Stimulated activated CD4-positive, alpha-beta T cell treated with anti-CD3 and anti-CD28 coated beads, Interleukin-1b, Interleukin-23, amount 100 ng/mL, for 1 hour (primary cell): ENCODE results near the gene STH.
"Not testable (repeated sequence)": the region's sequence is repeated elsewhere in the genome, so short reads cannot be mapped to it uniquely, and the experiment has no call there.

Source experiments
- DNase-seq, 2 donors: peaks; one replicate each; pipeline ENCODE4 v3.0.0-alpha.2; 2020; ENCODE audit warnings: low read depth in 2 of 2

STH gene

DNA sequence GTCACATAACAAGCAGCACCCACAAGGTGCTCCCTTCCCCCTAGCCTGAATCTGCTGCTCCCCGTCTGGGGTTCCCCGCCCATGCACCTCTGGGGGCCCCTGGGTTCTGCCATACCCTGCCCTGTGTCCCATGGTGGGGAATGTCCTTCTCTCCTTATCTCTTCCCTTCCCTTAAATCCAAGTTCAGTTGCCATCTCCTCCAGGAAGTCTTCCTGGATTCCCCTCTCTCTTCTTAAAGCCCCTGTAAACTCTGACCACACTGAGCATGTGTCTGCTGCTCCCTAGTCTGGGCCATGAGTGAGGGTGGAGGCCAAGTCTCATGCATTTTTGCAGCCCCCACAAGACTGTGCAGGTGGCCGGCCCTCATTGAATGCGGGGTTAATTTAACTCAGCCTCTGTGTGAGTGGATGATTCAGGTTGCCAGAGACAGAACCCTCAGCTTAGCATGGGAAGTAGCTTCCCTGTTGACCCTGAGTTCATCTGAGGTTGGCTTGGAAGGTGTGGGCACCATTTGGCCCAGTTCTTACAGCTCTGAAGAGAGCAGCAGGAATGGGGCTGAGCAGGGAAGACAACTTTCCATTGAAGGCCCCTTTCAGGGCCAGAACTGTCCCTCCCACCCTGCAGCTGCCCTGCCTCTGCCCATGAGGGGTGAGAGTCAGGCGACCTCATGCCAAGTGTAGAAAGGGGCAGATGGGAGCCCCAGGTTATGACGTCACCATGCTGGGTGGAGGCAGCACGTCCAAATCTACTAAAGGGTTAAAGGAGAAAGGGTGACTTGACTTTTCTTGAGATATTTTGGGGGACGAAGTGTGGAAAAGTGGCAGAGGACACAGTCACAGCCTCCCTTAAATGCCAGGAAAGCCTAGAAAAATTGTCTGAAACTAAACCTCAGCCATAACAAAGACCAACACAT, at the start of gene STH:
Gene STH, plus strand, starts transcription at position 264 of the 913 bp plus-strand sequence. Its CDS starts 30 bp downstream, at position 294.
- no peak for DNase-seq

DNA sequence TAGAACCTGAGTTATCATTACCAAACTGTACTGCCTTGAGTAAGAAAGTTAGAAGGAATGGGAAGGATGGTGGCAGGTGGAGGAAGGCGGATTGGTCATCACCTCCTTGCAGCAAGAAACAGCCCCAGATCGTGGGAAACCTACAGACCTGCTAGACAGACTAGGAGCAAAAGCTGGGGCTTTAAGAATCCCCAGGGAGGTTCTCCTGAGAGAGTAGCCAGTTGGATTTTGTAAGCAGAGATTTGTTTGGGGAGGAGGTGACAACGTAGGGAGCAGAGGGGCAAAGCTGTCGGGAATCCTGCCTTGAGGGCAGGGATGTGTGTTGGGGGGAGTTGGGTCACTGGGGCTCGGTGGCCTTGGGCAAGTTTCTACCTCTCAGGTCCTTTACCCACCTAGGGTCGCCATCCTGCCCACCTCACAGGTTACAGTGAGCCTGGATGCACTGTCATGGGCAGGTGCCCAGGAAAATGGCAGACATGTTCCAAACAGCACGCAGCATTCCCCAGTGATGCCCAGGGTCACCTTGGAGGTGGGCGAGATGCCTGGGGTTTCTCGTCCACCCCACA, 49.2 kb upstream of the STH start:
- DNase-seq, result no peak

- no peak for DNase-seq
Measured at GRCh38 chr17:45950888-45951287, 48.2 kb upstream of the STH start.

DNA sequence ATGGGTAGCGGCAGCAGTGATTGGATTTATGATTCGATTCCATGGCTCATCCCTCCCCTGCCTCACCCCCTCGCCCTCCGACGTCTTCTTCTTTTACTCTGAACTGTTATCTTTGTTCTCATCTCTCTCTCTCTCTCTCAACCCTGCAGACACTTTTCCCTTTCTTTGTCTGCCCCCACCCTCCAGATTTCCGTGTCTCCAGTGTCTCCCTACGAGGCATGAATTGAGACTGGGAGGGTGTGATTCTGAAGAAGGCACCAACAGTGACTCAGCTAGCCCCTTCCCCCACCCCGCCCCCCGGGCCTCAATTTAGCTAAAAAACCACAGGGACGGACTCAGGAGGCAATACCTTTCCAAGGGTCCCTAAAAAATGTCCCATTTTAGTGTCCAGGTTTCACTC, 47.6 kb upstream of the STH start:
- DNase-seq, result no peak

- DNase-seq, result no peak
Measured at GRCh38 chr17:45951941-45952340, 47.1 kb upstream of the STH start.

DNA sequence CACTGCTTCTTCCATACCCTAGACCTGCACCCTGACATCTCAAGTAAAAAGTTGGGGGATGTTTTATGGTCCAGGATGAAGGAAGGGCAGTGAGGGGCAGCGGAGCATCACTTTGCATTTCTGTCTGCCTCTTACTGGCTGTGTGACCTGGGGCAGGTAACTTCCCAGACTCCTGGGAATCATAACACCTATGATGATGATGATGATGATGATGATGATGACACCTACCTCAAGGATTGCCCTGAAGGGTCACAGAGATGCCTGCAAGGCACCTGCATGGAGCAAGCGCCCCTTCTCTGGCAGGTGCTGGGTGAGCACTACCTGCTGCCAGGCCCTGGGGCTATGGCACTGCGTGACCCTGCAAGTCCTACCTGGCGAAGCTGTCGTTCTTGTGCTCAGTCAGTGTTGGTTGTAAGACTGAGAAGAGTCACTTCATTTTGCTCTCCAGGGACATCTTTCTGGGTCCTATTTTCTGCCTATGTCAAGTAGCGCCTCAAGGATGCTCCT, 46.2 kb upstream of the STH start:
- DNase-seq, result no peak

DNA sequence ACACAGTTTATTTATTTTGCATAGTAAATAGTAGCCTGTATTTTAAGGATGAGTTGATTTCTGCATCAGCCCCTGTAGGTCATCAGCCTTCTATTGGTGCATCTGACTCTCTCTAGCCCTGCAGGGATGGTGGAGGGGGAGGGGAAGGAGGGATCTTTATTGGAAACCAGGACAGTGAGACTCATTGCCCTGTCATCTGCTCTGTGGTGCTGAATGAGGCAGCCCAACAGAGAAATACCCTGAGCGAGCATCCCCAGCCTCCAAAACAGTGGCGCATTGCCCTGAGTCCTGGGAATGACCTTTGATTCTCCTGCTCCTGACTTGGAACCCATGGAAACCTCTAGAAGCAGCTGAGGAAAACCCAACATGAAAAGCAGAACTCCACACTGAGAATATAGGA, 45.5 kb upstream of the STH start:
- DNase-seq, result no peak

DNA sequence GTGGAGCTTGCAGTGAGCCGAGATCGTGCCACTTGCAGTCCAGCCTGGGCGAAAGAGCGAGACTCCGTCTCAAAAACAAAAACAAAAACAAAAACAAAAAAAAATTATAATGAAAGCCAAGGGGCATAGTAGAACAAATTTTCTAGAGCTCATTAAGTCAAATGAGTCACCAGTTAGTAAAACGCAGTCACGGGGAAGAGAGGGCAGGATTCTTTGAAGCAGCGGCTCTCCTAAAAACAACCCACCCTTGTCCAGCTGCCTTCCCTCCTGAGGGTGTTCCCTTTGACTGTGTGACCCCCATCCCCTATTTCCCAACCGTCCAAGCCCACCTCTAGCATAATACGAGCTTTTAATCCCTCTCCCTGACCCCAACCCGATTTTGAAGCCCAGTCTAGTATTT, 44.1 kb upstream of the STH start:
- DNase-seq, result no peak

DNA sequence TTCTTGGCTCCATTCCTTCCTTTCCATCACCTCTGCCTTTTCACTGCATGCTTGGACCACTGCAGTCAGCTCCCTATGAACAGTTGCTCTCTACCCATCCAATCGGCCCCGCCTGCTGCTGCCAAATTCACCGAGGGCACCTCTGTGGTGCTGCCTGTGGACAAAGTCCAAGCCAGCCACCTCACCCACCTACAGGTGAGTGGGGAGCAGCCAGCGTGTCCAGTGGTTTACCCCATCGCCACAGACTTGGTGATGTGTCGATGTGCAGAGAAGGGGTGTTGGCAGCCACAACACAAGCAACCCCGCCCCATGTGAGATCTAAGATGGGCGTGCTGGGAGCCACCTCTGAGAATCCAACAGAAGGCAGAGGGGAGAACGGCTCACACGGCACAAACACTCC, 43.7 kb upstream of the STH start:
- no peak for DNase-seq

DNA sequence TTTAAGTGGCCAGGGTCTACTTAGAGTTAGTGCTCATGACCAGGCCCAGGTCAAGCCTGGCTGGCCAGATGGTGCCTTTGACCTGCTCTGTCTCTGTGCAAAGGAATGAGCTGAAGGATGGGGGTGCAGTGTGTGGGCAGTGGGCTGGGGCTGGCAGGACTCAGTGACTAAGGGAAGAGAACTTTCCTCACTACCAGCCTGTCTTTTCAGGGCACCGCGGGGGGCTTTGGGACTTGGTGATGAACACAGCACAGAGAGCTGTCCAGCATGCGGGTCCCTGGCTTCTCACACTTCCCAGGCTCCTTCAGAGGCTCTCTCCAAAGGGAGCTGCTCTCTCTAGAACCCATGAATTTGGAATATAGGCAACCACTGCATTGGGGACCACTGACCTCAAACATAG, 43.0 kb upstream of the STH start:
- no peak for DNase-seq

DNA sequence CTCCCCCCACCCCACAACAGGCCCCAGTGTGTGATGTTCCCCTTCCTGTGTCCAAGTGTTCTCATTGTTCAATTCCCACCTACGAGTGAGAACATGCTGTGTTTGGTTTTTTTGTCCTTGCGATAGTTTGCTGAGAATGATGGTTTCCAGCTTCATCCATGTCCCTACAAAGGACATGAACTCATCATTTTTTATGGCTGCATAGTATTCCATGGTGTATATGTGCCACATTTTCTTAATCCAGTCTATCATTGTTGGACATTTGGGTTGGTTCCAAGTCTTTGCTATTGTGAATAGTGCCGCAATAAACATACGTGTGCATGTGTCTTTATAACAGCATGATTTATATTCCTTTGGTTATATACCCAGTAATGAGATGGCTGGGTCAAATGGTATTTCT, 42.3 kb upstream of the STH start:
- not testable (repeated sequence) for DNase-seq

DNA sequence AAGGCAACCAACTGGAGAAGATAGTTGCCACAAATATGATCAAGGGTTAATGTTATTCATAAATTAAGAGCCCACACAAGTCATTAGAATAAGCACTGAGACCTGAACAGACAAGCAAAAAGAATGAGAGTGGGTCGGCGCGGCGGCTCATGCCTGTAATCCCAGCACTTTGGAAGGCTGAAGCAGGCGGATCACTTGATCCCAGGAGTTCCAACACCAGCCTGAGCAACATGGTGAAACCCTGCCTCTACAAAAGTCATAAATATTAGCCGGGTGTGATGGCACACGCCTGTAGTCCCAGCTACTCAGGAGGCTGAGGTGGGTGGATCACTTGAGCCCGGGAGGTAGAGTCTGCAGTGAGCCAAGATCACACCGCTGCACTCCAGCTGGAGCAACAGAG, 40.7 kb upstream of the STH start:
- no peak for DNase-seq

- no peak for DNase-seq
Measured at GRCh38 chr17:45958994-45959665, 39.9 kb upstream of the STH start.

- no peak for DNase-seq
Measured at GRCh38 chr17:45960311-45960710, 38.7 kb upstream of the STH start.

GRCh38 chr17:45961206-45961605, 37.8 kb upstream of the STH start:
- no peak for DNase-seq

- no peak for DNase-seq
Measured at GRCh38 chr17:45962221-45962972, 36.7 kb upstream of the STH start.

DNA sequence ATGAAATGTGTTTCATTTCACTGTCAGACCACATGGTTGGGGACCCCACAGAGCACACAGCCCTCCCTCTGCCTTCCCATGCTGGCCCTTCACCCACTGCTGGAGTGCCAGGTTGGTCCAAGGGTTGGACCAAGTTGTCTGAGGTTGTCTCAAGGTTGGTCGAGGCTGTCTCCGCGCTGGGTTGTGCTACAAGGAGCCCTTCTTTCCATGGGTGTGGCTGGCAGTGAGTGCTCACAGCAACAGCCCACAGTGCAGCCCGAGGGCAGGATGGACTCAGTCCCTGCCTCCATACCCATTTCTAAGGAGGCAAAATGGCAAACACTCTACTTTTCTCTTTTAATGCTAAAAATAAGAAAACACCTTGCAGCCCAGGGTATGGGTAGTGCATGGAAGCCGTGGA, 35.8 kb upstream of the STH start:
- DNase-seq, result no peak

- no peak for DNase-seq
Measured at GRCh38 chr17:45963889-45964288, 35.2 kb upstream of the STH start.

DNA sequence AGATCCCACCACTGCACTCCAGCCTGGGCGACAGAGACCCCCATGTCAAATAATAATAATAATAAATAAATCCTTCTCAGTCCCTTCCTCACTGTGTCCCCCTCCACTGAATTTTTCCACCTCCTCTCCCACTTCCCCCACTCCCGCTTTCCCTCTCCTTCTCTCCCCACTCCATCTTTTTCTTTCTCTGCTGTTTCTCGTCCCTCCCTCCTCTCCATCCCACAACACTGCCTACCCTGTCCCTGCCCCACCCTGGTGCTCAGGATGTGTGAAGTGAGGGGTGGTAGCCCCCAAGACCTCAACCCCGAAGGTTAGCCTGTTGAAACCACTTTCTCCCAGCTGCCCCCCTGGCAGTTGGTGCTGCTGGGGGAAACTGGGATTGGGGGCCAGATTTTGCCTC, 34.4 kb upstream of the STH start:
- no peak for DNase-seq

DNA sequence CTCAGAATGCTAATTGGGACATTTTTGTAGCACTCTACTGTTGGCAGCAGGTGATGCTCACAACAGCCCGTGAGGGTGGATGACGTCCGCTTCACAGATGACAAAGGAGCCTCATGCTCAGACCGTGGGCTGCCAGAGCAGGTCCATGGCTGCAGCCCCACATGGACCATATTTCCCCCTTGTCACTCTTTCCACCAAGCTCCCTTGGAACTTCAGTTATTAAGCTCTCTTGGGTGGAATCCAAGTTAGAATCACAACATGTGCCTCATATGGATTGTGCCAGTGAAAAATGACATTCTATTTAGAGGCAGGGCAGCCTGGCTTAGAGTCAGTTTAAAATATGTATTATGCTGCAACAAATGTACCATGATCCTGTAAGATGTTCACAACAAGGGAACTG, 33.2 kb upstream of the STH start:
- DNase-seq, result no peak

DNA sequence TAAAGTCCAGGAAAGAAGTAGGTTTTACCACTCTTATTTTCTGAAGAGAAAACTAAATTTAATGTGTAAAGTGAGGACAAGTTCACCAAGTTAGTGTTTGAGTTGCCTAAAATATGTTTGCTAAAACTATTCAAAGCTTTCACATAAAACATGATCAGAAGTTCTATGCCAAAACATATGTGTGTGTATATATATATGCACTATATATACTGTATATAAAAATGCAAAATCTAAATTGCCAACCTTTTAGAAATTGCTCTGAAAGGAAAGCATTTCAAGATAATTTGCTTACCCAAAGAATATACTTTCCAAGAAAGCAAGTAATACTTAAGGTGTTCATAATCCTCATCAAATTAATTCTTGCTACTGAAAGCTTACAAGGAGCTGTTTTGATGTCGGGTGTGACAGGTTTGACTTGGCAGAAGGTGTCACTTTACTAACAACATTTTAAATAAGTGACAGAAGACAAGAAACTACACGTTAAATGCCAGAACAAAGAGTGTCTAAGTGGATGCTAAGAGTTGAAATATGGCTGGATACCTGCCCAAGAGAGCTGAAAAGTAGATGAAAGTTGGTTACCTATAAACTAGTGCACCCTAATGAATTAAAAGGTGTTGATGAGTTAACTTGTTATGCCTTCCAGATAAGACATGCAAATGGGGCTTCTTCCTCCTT, 32.3 kb upstream of the STH start:
- DNase-seq, result no peak
